Smooth muscle cell (in vitro differentiated cells): ENCODE results near the gene PTPN1. TPM values are rescaled to one million over a fixed set of nuclear protein-coding genes. Genes with fewer than 3 reads are reported as not detected.

Source experiments
- DNase-seq: peaks from one replicate; lab custom pipeline; 2025; ENCODE audit not compliant: unreplicated experiment; lab: John Stamatoyannopoulos, UW
- H2AFZ ChIP-seq: fragments of 200-600 bp; sonication (generic); 2 replicates; pipeline ENCODE4 v1.6.0; 2016; ENCODE audit warnings: antibody characterized with exemption, low read depth, mild to moderate bottlenecking
- H3F3A ChIP-seq: fragments of 200-600 bp; sonication (generic); 2 replicates; pipeline ENCODE4 v1.6.0; 2017; ENCODE audit warnings: antibody characterized with exemption, low read depth
- H3K27ac ChIP-seq: fragments of 200-600 bp; sonication (generic); 2 replicates; pipeline ENCODE4 v1.5.1; 2016; ENCODE audit warnings: low read depth, mild to moderate bottlenecking
- H3K27me3 ChIP-seq: fragments of 200-600 bp; sonication (generic); 2 replicates; pipeline ENCODE4 v1.6.1; 2016; ENCODE audit warnings: low read depth, mild to moderate bottlenecking
- H3K36me3 ChIP-seq: fragments of 200-600 bp; sonication (generic); 2 replicates; pipeline ENCODE4 v1.5.1; 2016; ENCODE audit warnings: low read depth
- H3K4me1 ChIP-seq: fragments of 200-600 bp; sonication (generic); 2 replicates; pipeline ENCODE4 v1.5.1; 2016; ENCODE audit warnings: low read depth
- H3K4me2 ChIP-seq: fragments of 200-600 bp; sonication (generic); 2 replicates; pipeline ENCODE4 v1.6.0; 2016; ENCODE audit warnings: mild to moderate bottlenecking
- H3K4me3 ChIP-seq: fragments of 200-600 bp; sonication (generic); 2 replicates; pipeline ENCODE4 v1.5.1; 2016; ENCODE audit warnings: mild to moderate bottlenecking
- H3K79me2 ChIP-seq: fragments of 200-600 bp; sonication (generic); 2 replicates; pipeline ENCODE4 v1.6.0; 2016; ENCODE audit warnings: low read depth, mild to moderate bottlenecking
- H3K9ac ChIP-seq: fragments of 200-600 bp; sonication (generic); 2 replicates; pipeline ENCODE4 v1.6.0; 2016; ENCODE audit warnings: low read depth
- H3K9me3 ChIP-seq: fragments of 200-600 bp; sonication (generic); replicated peaks from 2 replicates; pipeline ENCODE4 v1.5.1; 2016; ENCODE audit warnings: low read depth
- H4K20me1 ChIP-seq: fragments of 200-600 bp; sonication (generic); 2 replicates; pipeline ENCODE4 v1.6.0; 2016; ENCODE audit warnings: low read depth
- WGBS: methylation state at CpG from one replicate; pipeline ENCODE4 v1.1.7; 2016; ENCODE audit warnings: low lambda C conversion rate; 5-methylcytosine and 5-hydroxymethylcytosine counted together
- polyA plus RNA-seq: library from polyadenylated mRNA; unstranded; fragments of >200 nt; fragmentation: Nextera tagmentation; extraction: Ambion mirVana; gene quantifications from 2 replicates; pipeline ENCODE4 v1.2.1, GENCODE V29; 2016
- total RNA-seq: library from RNA; depleted of rRNA; stranded (reverse); fragments of >200 nt; gene quantifications from 2 replicates; pipeline ENCODE4 v1.2.3, GENCODE V29; 2014
- TF ChIP-seq, protein P1 (sequence below): fragments of 200-600 bp; sonication (generic); IDR thresholded peaks from 2 replicates; pipeline ENCODE4 v1.5.1; 2017; ENCODE audit warnings: borderline replicate concordance, mild to moderate bottlenecking, antibody characterized with exemption; ENCODE audit not compliant: insufficient read depth, poor library complexity, severe bottlenecking

The PTPN1 gene
- total and polyA plus RNA-seq, 2 experiments from 2014 or later = 16.1 to 28.9 TPM

GRCh38 chr20:50607436-50607835 lies 97.3 kb downstream of the PTPN1 start:
- no peaks in the 10 kb centered on the region for H3K79me2 ChIP-seq
- no peaks in the 10 kb centered on the region for H3K4me1 ChIP-seq
- 97% methylated on average over 9 of the region's 9 CpGs for WGBS
- no peak overlapping the region for H3K27ac ChIP-seq
- DNase-seq = no peak
- no peaks in the 10 kb centered on the region for H3K9me3 ChIP-seq
- no peak overlapping the region for H3K4me3 ChIP-seq
- H3K4me2 ChIP-seq = no peak overlapping the region
- no peaks in the 10 kb centered on the region for H3F3A ChIP-seq
- no peaks in the 10 kb centered on the region for H4K20me1 ChIP-seq
- no peak overlapping the region for H3K9ac ChIP-seq
- no peaks in the 10 kb centered on the region for H3K36me3 ChIP-seq
- H2AFZ ChIP-seq = no peak overlapping the region
- TF ChIP-seq, protein P1, sequence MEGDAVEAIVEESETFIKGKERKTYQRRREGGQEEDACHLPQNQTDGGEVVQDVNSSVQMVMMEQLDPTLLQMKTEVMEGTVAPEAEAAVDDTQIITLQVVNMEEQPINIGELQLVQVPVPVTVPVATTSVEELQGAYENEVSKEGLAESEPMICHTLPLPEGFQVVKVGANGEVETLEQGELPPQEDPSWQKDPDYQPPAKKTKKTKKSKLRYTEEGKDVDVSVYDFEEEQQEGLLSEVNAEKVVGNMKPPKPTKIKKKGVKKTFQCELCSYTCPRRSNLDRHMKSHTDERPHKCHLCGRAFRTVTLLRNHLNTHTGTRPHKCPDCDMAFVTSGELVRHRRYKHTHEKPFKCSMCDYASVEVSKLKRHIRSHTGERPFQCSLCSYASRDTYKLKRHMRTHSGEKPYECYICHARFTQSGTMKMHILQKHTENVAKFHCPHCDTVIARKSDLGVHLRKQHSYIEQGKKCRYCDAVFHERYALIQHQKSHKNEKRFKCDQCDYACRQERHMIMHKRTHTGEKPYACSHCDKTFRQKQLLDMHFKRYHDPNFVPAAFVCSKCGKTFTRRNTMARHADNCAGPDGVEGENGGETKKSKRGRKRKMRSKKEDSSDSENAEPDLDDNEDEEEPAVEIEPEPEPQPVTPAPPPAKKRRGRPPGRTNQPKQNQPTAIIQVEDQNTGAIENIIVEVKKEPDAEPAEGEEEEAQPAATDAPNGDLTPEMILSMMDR = no peak
- H3K27me3 ChIP-seq = no peaks in the 10 kb centered on the region

GRCh38 chr20:50607850-50608749 lies 97.9 kb downstream of the PTPN1 start:
- no peaks in the 10 kb centered on the region for H3K27me3 ChIP-seq
- 97% methylated on average over 30 of the region's 32 CpGs for WGBS
- no peaks in the 10 kb centered on the region for H4K20me1 ChIP-seq
- H3K36me3 ChIP-seq = no peaks in the 10 kb centered on the region
- TF ChIP-seq, protein P1 = no peak
- H3K79me2 ChIP-seq = no peaks in the 10 kb centered on the region
- H3K4me1 ChIP-seq = no peaks in the 10 kb centered on the region
- H3K4me2 ChIP-seq = no peak overlapping the region
- no peaks in the 10 kb centered on the region for H3K9me3 ChIP-seq
- H3K27ac ChIP-seq = no peak overlapping the region
- H3F3A ChIP-seq = no peaks in the 10 kb centered on the region
- no peak overlapping the region for H3K4me3 ChIP-seq
- no peak overlapping the region for H3K9ac ChIP-seq
- H2AFZ ChIP-seq = no peak overlapping the region
- no peak for DNase-seq

- no peaks in the 10 kb centered on the region for H3K36me3 ChIP-seq
- H3K27ac ChIP-seq = no peak overlapping the region
- no peak overlapping the region for H3K9ac ChIP-seq
- H3K27me3 ChIP-seq = no peaks in the 10 kb centered on the region
- H3K4me2 ChIP-seq = no peak overlapping the region
- no peaks in the 10 kb centered on the region for H4K20me1 ChIP-seq
- no peak for DNase-seq
- WGBS = over 99% methylated on average over 13 of the region's 13 CpGs
- H3F3A ChIP-seq = no peaks in the 10 kb centered on the region
- TF ChIP-seq, protein P1 = no peak
- H3K79me2 ChIP-seq = no peaks in the 10 kb centered on the region
- H2AFZ ChIP-seq = no peak overlapping the region
- H3K9me3 ChIP-seq = no peaks in the 10 kb centered on the region
- no peaks in the 10 kb centered on the region for H3K4me1 ChIP-seq
- H3K4me3 ChIP-seq = no peak overlapping the region
These were observed 98.5 kb downstream of the PTPN1 start for GRCh38 chr20:50608750-50609104.
